D721Med (cell line): ENCODE measurements around the gene METTL4.
A peak's percentile ranks its signal among the peaks of the same experiment; 100 is the strongest.

Experiments used
- DNase-seq: peaks from one replicate; pipeline ENCODE4 v3.0.0; 2011; ENCODE audit warnings: low spot score; ENCODE audit not compliant: insufficient read length
- FAIRE-seq: peaks from 2 replicates; lab custom pipeline; 2011; peaks lifted over from hg19 to GRCh38; lab: Jason Lieb, UNC
- CTCF ChIP-seq: IDR thresholded peaks from 2 replicates; pipeline ENCODE4 v1.5.1; 2012; ENCODE audit warnings: mild to moderate bottlenecking, control low read depth; ENCODE audit not compliant: insufficient read depth; ENCODE audit errors: missing control alignments

METTL4 gene

GRCh38 chr18:2573408-2573807 lies 2.1 kb upstream of the METTL4 start:
- FAIRE-seq, result peak; percentile 70
- DNase-seq, result no peak
- no peak for TF ChIP-seq CTCF

GRCh38 chr18:2572892-2573291 lies 1.6 kb upstream of the METTL4 start:
- TF ChIP-seq CTCF, result no peak
- no peak for DNase-seq
- no peak for FAIRE-seq

GRCh38 chr18:2572171-2572569 lies 865 bp upstream of the METTL4 start:
- FAIRE-seq (peak; percentile 35), DNase-seq (no peak)
- TF ChIP-seq CTCF, result no peak

GRCh38 chr18:2570772-2571199 lies 519 bp downstream of the METTL4 start:
- FAIRE-seq (no peak), DNase-seq (peak; percentile 48)
- no peak for TF ChIP-seq CTCF

GRCh38 chr18:2569338-2570207 lies 1.7 kb downstream of the METTL4 start:
- DNase-seq (no peak), FAIRE-seq (no peak)
- no peak for TF ChIP-seq CTCF

- DNase-seq (no peak), FAIRE-seq (no peak)
- no peak for TF ChIP-seq CTCF
Observed at GRCh38 chr18:2568605-2569004, 2.7 kb downstream of the METTL4 start.

- FAIRE-seq (no peak), DNase-seq (no peak)
- no peak for TF ChIP-seq CTCF
Observed at GRCh38 chr18:2568129-2568528, 3.2 kb downstream of the METTL4 start.
